Esophagus squamous epithelium (tissue), 5 donors: ENCODE data around the gene MCHR1. TPM values are rescaled to one million over a fixed set of nuclear protein-coding genes. Genes with fewer than 3 reads are reported as not detected.

Source experiments
- DNase-seq: peaks from one replicate; lab custom pipeline; 2025; lab: John Stamatoyannopoulos, UW
- H3K27ac ChIP-seq, 4 donors: fragments of 200-600 bp; sonication (generic); one replicate each; pipeline ENCODE4 v1.5.1; 2016 to 2019; ENCODE audit warnings: mild to moderate bottlenecking in 1 of 4
- H3K27me3 ChIP-seq, 4 donors: fragments of 200-600 bp; sonication (generic); 1 replicate in 3 of 4; 2 replicates in 1 of 4; pipeline versions ENCODE4 v1.5.1 to v1.6.0; 2017 to 2021; ENCODE audit warnings: antibody characterized with exemption in 1 of 4
- H3K36me3 ChIP-seq, 3 donors: fragments of 200-600 bp; sonication (generic); one replicate each; pipeline ENCODE4 v1.5.1; 2016 to 2019
- H3K4me1 ChIP-seq, 3 donors: fragments of 200-600 bp; sonication (generic); one replicate each; pipeline ENCODE4 v1.5.1; 2017 to 2019
- H3K4me3 ChIP-seq, 4 donors: fragments of 200-600 bp; sonication (generic); 1 replicate in 3 of 4; 2 replicates in 1 of 4; pipeline ENCODE4 v1.5.1; 2016 to 2019; ENCODE audit warnings: mild to moderate bottlenecking in 2 of 4, moderate library complexity in 1 of 4
- H3K9me3 ChIP-seq, 3 donors: fragments of 200-600 bp; sonication (generic); one replicate each; pipeline ENCODE4 v1.5.1; 2016 to 2019
- POLR2A ChIP-seq, 4 donors: fragments of 450-650 bp; IDR thresholded peaks; one replicate each; pipeline ENCODE4 v1.6.1; 2017; ENCODE audit warnings: antibody characterized with exemption in 4 of 4, mild to moderate bottlenecking in 4 of 4, moderate library complexity in 3 of 4
- WGBS, 2 donors: methylation state at CpG; one replicate each; pipeline ENCODE4 v1.1.5; 2018; 5-methylcytosine and 5-hydroxymethylcytosine counted together
- intact Hi-C: fragments of 100-400 bp; cut with DNase I; formaldehyde crosslinking; loops from one replicate; pipeline ENCODE4 v1.15.0; 2022
- total RNA-seq, 4 donors: library from RNA; depleted of rRNA; stranded (reverse); fragments of >200 nt; gene quantifications; one replicate each; pipeline ENCODE4 v1.1.0, GENCODE V29; 2016
- TF ChIP-seq, protein P1 (sequence below), 6 experiments: fragments of 450-650 bp in 4 of 6; fragments of 200-600 bp in 2 of 6; sonication (generic) in 2 of 6; IDR thresholded peaks; one replicate each; pipeline ENCODE4 v1.5.1; 2016 to 2019; ENCODE audit warnings: antibody characterized with exemption in 6 of 6, mild to moderate bottlenecking in 4 of 6, moderate library complexity in 4 of 6
- donor health status: DM: yes; HTN: yes; CAD: no.

Gene MCHR1
- total RNA-seq, 4 donors from 2014 or later, result 0.56 TPM; not detected in 3

DNA sequence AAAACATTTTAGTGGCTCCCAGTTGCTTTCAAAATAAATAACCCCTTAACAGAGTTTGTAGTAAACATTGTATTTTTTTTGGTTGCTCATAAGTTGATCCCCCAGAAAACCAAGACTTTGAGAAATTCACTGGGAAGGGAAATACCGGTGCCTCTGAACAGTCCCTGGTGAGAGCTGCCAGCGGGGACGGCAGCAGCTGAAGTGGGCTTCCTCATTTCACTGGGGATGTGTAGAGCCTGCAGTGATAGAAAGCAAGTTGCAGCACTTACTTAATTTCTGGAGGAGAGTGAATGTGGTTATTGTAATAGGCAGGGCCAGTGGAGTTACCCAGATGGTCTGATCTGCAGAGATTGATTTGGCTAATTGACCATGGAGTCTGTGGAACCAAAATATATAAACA lies 18.6 kb upstream of the MCHR1 start:
- 78 to 80% methylated on average over 1 to 3 of the region's 3 CpGs for WGBS, 2 donors
- no peak for DNase-seq
- H3K4me3 ChIP-seq, result no peak overlapping the region
- intact Hi-C loops, result no loop called here
- no peaks in the 10 kb centered on the region for H3K9me3 ChIP-seq
- H3K27ac ChIP-seq, result no peak overlapping the region
- no peak for TF ChIP-seq POLR2A (IDR thresholded peaks at IDR 0.05)
- TF ChIP-seq, protein P1, sequence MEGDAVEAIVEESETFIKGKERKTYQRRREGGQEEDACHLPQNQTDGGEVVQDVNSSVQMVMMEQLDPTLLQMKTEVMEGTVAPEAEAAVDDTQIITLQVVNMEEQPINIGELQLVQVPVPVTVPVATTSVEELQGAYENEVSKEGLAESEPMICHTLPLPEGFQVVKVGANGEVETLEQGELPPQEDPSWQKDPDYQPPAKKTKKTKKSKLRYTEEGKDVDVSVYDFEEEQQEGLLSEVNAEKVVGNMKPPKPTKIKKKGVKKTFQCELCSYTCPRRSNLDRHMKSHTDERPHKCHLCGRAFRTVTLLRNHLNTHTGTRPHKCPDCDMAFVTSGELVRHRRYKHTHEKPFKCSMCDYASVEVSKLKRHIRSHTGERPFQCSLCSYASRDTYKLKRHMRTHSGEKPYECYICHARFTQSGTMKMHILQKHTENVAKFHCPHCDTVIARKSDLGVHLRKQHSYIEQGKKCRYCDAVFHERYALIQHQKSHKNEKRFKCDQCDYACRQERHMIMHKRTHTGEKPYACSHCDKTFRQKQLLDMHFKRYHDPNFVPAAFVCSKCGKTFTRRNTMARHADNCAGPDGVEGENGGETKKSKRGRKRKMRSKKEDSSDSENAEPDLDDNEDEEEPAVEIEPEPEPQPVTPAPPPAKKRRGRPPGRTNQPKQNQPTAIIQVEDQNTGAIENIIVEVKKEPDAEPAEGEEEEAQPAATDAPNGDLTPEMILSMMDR (IDR thresholded peaks at IDR 0.05), result no peak
- H3K27me3 ChIP-seq, result no peaks in the 10 kb centered on the region
- H3K36me3 ChIP-seq, result no peaks in the 10 kb centered on the region
- peaks cover 0 to 16% (median 4%) of the 10 kb centered on the region in 3 donors for H3K4me1 ChIP-seq

DNA sequence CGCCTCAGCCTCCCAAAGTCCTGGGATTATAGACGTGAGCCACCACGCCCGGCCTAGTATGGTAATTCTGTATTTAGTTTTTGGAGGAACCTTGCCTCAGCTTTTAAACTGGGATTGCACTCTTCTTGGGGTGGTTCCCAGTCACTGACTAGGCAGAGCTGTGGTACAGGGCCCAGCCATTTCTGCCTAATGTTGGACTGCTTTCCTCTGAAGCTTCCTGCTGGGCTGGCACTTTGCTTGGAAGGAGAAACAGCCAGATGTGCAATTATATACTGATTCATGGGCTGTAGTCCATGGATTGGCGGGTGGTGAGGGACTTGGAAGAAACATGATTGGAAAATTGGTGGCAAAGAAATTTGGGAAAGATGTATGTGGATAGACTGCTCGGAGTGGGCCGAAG lies 17.6 kb upstream of the MCHR1 start:
- WGBS, 2 donors, result 85 to 100% methylated on average over 3 to 7 of the region's 7 CpGs

DNA sequence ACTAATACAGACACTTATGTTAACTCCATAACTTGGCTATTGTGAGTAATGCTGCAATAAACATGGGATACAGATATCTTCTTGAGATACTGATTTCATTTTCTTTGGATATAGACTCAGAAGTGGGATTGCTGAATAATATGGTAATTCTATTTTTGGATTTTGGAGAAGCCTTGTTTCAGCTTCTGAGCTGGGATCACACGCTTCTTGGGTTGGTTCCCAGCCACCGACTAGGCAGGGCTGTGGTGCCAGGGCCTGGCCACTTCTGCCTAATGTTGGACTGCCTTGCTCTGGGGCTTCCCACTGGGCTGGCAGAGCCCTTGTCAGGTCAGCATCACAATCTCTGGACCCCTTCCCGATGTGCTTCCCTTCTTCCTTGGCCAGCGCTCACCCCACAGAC lies 14.0 kb upstream of the MCHR1 start:
- intact Hi-C loops, result no loop called here
- no peaks in the 10 kb centered on the region for H3K9me3 ChIP-seq
- WGBS, 2 donors, result 44 to 49% methylated on average over 4 of the region's 4 CpGs
- H3K27ac ChIP-seq, result peak overlapping the region in 3 of 4 donors; percentile 0 to 80 (median 52)
- TF ChIP-seq, protein P1 (IDR thresholded peaks at IDR 0.05), result no peak
- TF ChIP-seq POLR2A (IDR thresholded peaks at IDR 0.05), result no peak
- peaks cover 0 to 51% (median 21%) of the 10 kb centered on the region in 3 donors for H3K4me1 ChIP-seq
- H3K4me3 ChIP-seq, result no peak overlapping the region
- DNase-seq, result no peak
- H3K27me3 ChIP-seq, result no peaks in the 10 kb centered on the region
- no peaks in the 10 kb centered on the region for H3K36me3 ChIP-seq

More for the DNA sequence above, 17.6 kb upstream of the MCHR1 start:
- intact Hi-C loops, result no loop called here
- Histone ChIP-seq H3K4me1 (peaks cover 0 to 21% (median 11%) of the 10 kb centered on the region in 3 donors), H3K27ac (no peak overlapping the region), H3K4me3 (no peak overlapping the region), H3K9me3 (no peaks in the 10 kb centered on the region), H3K27me3 (no peaks in the 10 kb centered on the region), H3K36me3 (no peaks in the 10 kb centered on the region)
- no peak for DNase-seq
- TF ChIP-seq POLR2A (IDR thresholded peaks at IDR 0.05), result no peak
- TF ChIP-seq, protein P1 (IDR thresholded peaks at IDR 0.05), result no peak

DNA sequence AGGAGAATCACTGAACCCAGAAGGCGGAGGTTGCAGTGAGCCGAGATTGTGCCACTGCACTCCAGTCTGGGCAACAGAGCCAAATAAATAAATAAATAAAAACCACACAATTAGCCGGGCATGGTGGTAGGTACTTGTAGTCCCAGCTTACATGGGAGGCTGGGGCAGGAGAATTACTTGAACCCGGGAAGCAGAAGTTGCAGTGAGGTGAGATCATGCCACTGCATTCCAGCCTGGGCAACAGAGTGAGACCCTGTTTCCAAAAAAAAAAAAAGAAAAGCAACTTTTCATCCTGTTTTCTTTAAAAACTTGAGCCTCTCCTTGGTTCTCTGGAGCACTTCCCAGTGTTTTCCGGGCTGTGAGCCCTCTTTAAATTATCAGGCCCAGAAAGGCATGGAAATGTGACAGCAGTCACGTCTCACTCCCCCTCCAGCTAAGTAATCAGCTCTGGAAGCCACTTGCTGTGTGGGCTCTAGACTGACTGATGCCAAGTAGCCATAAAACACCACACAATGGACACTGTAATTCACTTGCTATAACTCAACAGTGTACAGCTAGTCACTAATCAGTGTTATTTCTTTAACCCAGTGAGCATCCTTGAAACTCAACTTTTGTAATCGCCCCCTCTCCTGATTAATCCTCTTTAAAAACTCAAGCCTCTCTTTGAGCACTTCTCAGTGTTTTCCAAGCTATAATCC lies 13.0 kb upstream of the MCHR1 start:
- DNase-seq, result no peak
- H3K4me3 ChIP-seq, result no peak overlapping the region
- no peaks in the 10 kb centered on the region for H3K27me3 ChIP-seq
- peaks cover 0 to 51% (median 21%) of the 10 kb centered on the region in 3 donors for H3K4me1 ChIP-seq
- H3K9me3 ChIP-seq, result no peaks in the 10 kb centered on the region
- 57 to 60% methylated on average over 7 of the region's 7 CpGs for WGBS, 2 donors
- H3K36me3 ChIP-seq, result no peaks in the 10 kb centered on the region
- intact Hi-C loops, result no loop called here
- peak overlapping the region in 2 of 4 donors; percentile 52 to 80 for H3K27ac ChIP-seq
- TF ChIP-seq POLR2A (IDR thresholded peaks at IDR 0.05), result no peak
- TF ChIP-seq, protein P1 (IDR thresholded peaks at IDR 0.05), result no peak

DNA sequence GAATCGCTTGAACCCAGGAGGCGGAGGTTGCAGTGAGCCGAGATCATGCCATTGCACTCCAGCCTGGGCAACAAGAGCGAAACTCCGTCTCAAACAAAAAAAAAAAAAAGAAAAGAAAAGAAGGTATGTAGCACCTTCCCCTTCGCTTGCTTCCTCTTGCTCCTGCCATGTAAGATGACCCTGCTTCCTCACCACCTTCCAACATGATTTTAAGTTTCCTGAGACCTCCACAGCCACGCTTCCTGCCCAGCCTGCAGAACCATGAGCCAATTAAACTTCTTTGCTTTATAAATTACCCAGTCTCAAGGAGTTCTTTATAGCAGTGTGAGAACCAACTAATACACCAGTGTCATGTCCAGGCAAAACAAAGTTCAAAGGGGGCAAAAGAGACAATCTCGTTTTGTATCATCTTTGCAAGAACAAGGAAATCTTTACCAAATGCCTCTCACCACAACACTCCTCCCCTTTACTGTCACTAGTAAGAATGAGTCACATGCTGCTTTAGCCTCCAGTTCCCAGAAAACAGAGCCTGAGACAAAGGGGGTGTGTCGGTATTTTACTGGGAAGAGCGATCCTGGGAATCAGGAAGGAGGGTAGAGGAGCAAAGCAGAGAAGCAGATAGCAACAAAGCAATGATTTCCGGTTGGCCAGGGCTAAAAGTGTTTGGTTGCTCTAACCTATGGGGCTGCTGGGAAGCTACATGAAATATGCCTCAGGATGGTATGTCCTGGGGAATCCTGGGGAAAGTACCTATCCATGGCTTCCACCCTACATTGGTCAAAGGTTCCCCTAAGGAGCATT lies 10.5 kb upstream of the MCHR1 start:
- DNase-seq, result no peak
- Histone ChIP-seq H3K27me3 (no peaks in the 10 kb centered on the region), H3K9me3 (no peaks in the 10 kb centered on the region), H3K4me1 (peaks cover 0 to 51% (median 21%) of the 10 kb centered on the region in 3 donors), H3K36me3 (no peaks in the 10 kb centered on the region), H3K27ac (peak overlapping the region in 3 of 4 donors; percentile 16 to 84 (median 50)), H3K4me3 (no peak overlapping the region)
- TF ChIP-seq, protein P1 (IDR thresholded peaks at IDR 0.05), result no peak
- no peak for TF ChIP-seq POLR2A (IDR thresholded peaks at IDR 0.05)
- 51 to 56% methylated on average over 11 of the region's 11 CpGs for WGBS, 2 donors
- intact Hi-C loops, result no loop called here
